CD1c-positive myeloid dendritic cell (primary cell): ENCODE measurements around the gene CTF1.
"Not testable (repeated sequence)": the region's sequence is repeated elsewhere in the genome, so short reads cannot be mapped to it uniquely, and the experiment has no call there.

Experiments
- DNase-seq: peaks from one replicate; pipeline ENCODE4 v3.0.0-alpha.2; 2016; ENCODE audit errors: extremely low spot score

The CTF1 gene

GRCh38 chr16:30888856-30889499 lies 7.4 kb upstream of the CTF1 start:
- no peak for DNase-seq

- no peak for DNase-seq
Observed at GRCh38 chr16:30889721-30890120, 6.7 kb upstream of the CTF1 start.

GRCh38 chr16:30891043-30891823 lies 5.2 kb upstream of the CTF1 start:
- not testable (repeated sequence) for DNase-seq

- peak; percentile 20 for DNase-seq
Observed at GRCh38 chr16:30892670-30893416, 3.6 kb upstream of the CTF1 start.

GRCh38 chr16:30893417-30893743 lies 3.0 kb upstream of the CTF1 start:
- peak; percentile 2 for DNase-seq

GRCh38 chr16:30893744-30894539 lies 2.5 kb upstream of the CTF1 start, which contains the start of gene BCL7C:
Gene BCL7C, minus strand, starts transcription at chr16:30894077. Its CDS starts 133 bp downstream, at chr16:30893944.
- DNase-seq: peak; percentile 93

- no peak for DNase-seq
Observed at GRCh38 chr16:30894540-30895368, 1.7 kb upstream of the CTF1 start.

- no peak for DNase-seq
Observed at GRCh38 chr16:30895627-30896260, 670 bp upstream of the CTF1 start.

- DNase-seq: peak; percentile 90
Observed at GRCh38 chr16:30896889-30897733, 697 bp downstream of the CTF1 start.

GRCh38 chr16:30899794-30900193 lies 3.4 kb downstream of the CTF1 start:
- no peak for DNase-seq

GRCh38 chr16:30900588-30900987 lies 4.2 kb downstream of the CTF1 start:
- no peak for DNase-seq

- DNase-seq: no peak
Observed at GRCh38 chr16:30901201-30902028, 5.0 kb downstream of the CTF1 start.

GRCh38 chr16:30902029-30902972 lies 5.9 kb downstream of the CTF1 start:
- peak; percentile 84 for DNase-seq

- DNase-seq: no peak
Observed at GRCh38 chr16:30903002-30903401, 6.6 kb downstream of the CTF1 start.

- DNase-seq: peak; percentile 82
Observed at GRCh38 chr16:30903596-30903995, 7.2 kb downstream of the CTF1 start.

GRCh38 chr16:30904114-30904780 lies 7.8 kb downstream of the CTF1 start:
- no peak for DNase-seq

GRCh38 chr16:30907064-30907463 lies 10.7 kb downstream of the CTF1 start:
- no peak for DNase-seq
